Measurements from ENCODE around the gene ZNF423. TPM values are rescaled to one million over a fixed set of nuclear protein-coding genes. Genes with fewer than 3 reads are reported as not detected.
A peak's percentile ranks its signal among the peaks of the same experiment; 100 is the strongest.

ZNF423 gene
- total and polyA plus RNA-seq, 9 of the 15 experiments (the other 6 are each of a cell fraction or from before 2014, with no cell fraction given), result not detected

GRCh38 chr16:49890876-49891275 is 35.0 kb upstream of the ZNF423 start (continued):
- peak; percentile 14; the same call in 1 of the 2 replicates for TF ChIP-seq REST (IDR thresholded peaks at IDR 0.05; ENCODE audit: borderline replicate concordance)
- TF ChIP-seq REST (CRISPR knock-in tag; IDR thresholded peaks at IDR 0.05; ENCODE audit: low read depth), result no peak
- TF ChIP-seq RAD21 (CRISPR knock-in tag; conservative IDR thresholded peaks at IDR 0.05 in 1 of 2, IDR thresholded peaks at IDR 0.05 in 1 of 2), result peak; percentile 9 to 33; a peak in 2 of 4 replicates
- TF ChIP-seq ATF3 (IDR thresholded peaks at IDR 0.05), result no peak
- TF ChIP-seq ATF3 (CRISPR knock-in tag; conservative IDR thresholded peaks at IDR 0.05), result no peak
